ENCODE measurements around the gene OR52E1. TPM values are rescaled to one million over a fixed set of nuclear protein-coding genes. Genes with fewer than 3 reads are reported as not detected.

OR52E1 gene
- total and polyA plus RNA-seq, 8 donors: not detected

DNA sequence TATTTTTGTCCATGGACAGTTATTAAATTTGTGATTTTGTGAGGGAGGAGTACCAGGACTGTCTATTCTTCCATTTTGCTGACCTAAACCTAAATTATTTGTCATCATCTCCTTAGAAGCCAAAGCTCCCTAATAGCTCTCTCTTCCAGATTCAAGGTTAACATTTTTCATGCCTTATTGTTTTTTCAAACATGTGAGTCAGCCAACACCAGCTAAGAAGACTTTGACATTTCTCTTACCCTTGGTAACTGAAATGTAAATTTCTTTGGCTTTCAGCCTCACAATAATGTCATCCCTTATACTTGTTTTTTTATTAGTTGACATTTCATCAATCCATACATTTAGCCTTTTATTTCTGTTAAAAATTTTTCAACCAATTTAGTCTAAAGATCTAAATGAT is 19.2 kb downstream of the OR52E1 start:
- Histone ChIP-seq H3K4me3 (no peak overlapping the region), H3K27me3 (no peaks in the 10 kb centered on the region), H3K9me3 (no peaks in the 10 kb centered on the region), H3K27ac (no peak overlapping the region), H3K4me1 (no peaks in the 10 kb centered on the region), H3K36me3 (no peaks in the 10 kb centered on the region)
- ATAC-seq: no peak
- TF ChIP-seq, protein P1, sequence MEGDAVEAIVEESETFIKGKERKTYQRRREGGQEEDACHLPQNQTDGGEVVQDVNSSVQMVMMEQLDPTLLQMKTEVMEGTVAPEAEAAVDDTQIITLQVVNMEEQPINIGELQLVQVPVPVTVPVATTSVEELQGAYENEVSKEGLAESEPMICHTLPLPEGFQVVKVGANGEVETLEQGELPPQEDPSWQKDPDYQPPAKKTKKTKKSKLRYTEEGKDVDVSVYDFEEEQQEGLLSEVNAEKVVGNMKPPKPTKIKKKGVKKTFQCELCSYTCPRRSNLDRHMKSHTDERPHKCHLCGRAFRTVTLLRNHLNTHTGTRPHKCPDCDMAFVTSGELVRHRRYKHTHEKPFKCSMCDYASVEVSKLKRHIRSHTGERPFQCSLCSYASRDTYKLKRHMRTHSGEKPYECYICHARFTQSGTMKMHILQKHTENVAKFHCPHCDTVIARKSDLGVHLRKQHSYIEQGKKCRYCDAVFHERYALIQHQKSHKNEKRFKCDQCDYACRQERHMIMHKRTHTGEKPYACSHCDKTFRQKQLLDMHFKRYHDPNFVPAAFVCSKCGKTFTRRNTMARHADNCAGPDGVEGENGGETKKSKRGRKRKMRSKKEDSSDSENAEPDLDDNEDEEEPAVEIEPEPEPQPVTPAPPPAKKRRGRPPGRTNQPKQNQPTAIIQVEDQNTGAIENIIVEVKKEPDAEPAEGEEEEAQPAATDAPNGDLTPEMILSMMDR (IDR thresholded peaks at IDR 0.05): no peak
- intact Hi-C loops (cut with DNase I): no loop called here
- no peak for DNase-seq

DNA sequence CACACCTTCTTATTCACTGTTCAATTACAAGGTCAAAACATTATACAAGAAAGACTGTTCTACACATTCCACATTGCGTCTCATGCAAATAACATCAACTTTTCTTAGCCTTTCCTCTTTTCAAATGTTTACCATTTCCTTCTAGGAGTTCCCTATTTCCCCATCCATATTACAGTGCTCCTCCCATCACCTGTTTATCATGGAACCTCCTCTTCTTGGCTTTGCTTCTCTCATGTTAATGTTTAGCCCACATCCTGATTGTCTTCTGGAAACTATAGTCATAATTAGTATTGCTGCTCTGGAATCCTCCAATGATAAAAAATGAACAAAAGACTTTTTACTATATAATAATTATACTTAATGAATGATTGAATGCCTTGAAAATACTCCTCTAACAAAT is 21.3 kb downstream of the OR52E1 start:
- DNase-seq (no peak), ATAC-seq (no peak)
- intact Hi-C loops (cut with DNase I): no loop called here
- H3K36me3 ChIP-seq: no peaks in the 10 kb centered on the region
- no peaks in the 10 kb centered on the region for H3K9me3 ChIP-seq
- H3K4me1 ChIP-seq: no peaks in the 10 kb centered on the region
- H3K27ac ChIP-seq: no peak overlapping the region
- H3K27me3 ChIP-seq: no peaks in the 10 kb centered on the region
- TF ChIP-seq, protein P1 (IDR thresholded peaks at IDR 0.05): no peak
- H3K4me3 ChIP-seq: no peak overlapping the region

DNA sequence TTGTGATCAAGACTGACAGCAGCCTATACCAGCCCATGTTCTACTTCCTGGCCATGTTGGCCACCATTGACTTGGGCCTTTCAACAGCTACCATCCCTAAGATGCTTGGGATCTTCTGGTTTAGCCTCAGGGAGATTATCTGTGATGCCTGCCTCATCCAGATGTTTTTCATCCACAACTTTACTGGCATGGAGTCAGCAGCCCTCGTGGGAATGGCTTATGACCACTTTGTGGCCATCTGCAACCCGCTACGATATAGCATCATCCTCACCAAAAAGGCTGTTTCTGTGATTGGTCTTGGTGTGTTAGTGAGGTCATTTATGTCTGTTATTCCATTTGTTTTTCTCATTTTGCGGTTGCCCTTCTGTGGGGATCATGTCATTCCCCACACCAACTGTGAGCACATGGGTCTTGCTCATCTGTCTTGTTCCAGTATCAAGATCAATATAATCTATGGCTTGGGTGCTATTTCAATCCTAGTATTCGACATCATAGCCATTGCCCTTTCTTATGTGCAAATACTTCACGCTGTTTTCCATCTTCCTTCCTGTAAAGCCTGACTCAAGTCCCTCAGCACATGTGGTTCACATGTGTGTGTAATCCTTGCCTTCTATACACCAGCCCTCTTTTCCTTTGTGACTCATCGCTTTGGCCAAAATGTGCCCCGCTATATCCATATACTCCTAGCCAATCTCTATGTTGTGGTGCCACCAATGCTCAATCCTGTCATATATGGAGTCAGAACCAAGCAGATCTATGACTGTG is 23.6 kb downstream of the OR52E1 start:
- Histone ChIP-seq H3K4me1 (no peaks in the 10 kb centered on the region), H3K36me3 (no peaks in the 10 kb centered on the region), H3K4me3 (no peak overlapping the region), H3K27me3 (no peaks in the 10 kb centered on the region), H3K9me3 (no peaks in the 10 kb centered on the region), H3K27ac (no peak overlapping the region)
- TF ChIP-seq, protein P1 (IDR thresholded peaks at IDR 0.05): no peak
- intact Hi-C loops (cut with DNase I): no loop called here
- DNase-seq (no peak), ATAC-seq (no peak)

DNA sequence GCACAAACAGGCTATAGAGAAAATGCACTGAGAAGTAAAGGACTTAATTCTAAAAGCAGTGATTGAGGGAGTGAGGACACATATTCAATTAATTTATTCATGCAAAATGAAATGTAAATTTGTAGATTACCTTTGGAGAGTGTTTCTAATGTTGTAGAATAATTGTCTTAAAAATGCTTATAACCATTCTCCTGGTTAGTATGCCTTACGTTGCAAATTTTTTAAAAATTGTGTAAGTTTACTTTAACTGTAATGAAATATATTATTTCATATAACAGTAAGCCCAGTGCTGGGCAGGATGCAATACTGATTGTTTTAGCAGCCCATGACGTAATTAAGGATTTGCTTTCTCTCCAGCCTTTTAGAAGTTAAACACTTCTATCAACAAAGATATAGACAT is 26.6 kb downstream of the OR52E1 start:
- H3K4me1 ChIP-seq: no peaks in the 10 kb centered on the region
- intact Hi-C loops (cut with DNase I): no loop called here
- no peaks in the 10 kb centered on the region for H3K9me3 ChIP-seq
- DNase-seq (no peak), ATAC-seq (no peak)
- no peaks in the 10 kb centered on the region for H3K36me3 ChIP-seq
- no peak overlapping the region for H3K4me3 ChIP-seq
- no peaks in the 10 kb centered on the region for H3K27me3 ChIP-seq
- TF ChIP-seq, protein P1 (IDR thresholded peaks at IDR 0.05): no peak
- H3K27ac ChIP-seq: no peak overlapping the region

DNA sequence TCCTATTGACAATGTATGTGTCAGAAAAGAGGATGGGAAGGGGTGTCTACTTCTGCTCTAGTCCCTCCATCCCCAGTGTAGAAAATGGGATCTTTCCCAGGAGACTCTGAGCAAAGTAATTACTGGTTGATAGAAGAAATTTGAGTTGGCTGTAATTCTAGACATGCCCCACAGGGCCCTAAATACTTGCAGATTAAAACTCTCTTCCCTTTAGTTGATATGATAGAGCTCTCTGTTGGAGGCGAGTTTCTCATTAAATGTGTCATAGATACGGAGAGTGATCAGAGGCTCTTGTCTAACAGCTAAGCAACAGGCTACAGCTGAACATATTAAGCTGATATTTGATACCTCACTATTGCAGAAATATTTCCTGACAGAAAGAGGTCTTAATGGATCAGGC is 32.9 kb downstream of the OR52E1 start:
- Histone ChIP-seq H3K9me3 (no peaks in the 10 kb centered on the region), H3K27ac (no peak overlapping the region), H3K4me3 (no peak overlapping the region), H3K36me3 (no peaks in the 10 kb centered on the region), H3K27me3 (no peaks in the 10 kb centered on the region), H3K4me1 (no peaks in the 10 kb centered on the region)
- TF ChIP-seq, protein P1 (IDR thresholded peaks at IDR 0.05): no peak
- ATAC-seq (no peak), DNase-seq (no peak)
- intact Hi-C loops (cut with DNase I): no loop called here
